CD14-positive monocyte (primary cell): Measurements from ENCODE around the gene GAPVD1. TPM values are rescaled to one million over a fixed set of nuclear protein-coding genes. Genes with fewer than 3 reads are reported as not detected.
A peak's percentile ranks its signal among the peaks of the same experiment; 100 is the strongest.
"Not testable (repeated sequence)": the region's sequence is repeated elsewhere in the genome, so short reads cannot be mapped to it uniquely, and the experiment has no call there.

Experiments
- DNase-seq, 3 donors: peaks; one replicate each; pipeline ENCODE4 v3.0.0-alpha.2; 2011 to 2022
- H2AFZ ChIP-seq: 2 replicates; pipeline ENCODE4 v1.6.0; 2012; ENCODE audit warnings: mild to moderate bottlenecking, low read depth, low read length, inconsistent platforms; ENCODE audit not compliant: insufficient read depth, poor library complexity, severe bottlenecking
- H3K27ac ChIP-seq, 2 donors: 1 replicate in 1 of 2; 2 replicates in 1 of 2; pipeline ENCODE4 v1.5.1; 2012 to 2013; ENCODE audit warnings: low read length in 2 of 2, control low read depth in 1 of 2, inconsistent platforms in 1 of 2, low read depth in 1 of 2, mild to moderate bottlenecking in 1 of 2
- H3K27me3 ChIP-seq, 2 donors: one replicate each; pipeline versions ENCODE4 v1.6.0 to v1.6.1; 2011 to 2013; ENCODE audit warnings: low read length in 2 of 2; ENCODE audit not compliant: control insufficient read depth in 2 of 2, insufficient read depth in 2 of 2
- H3K36me3 ChIP-seq, 2 donors: replicated peaks in 1 of 2; 1 replicate in 1 of 2; 2 replicates in 1 of 2; pipeline versions ENCODE4 v1.5.1 to v1.6.1; 2012 to 2013; ENCODE audit warnings: low read length in 2 of 2, control low read depth in 1 of 2, inconsistent platforms in 1 of 2, mild to moderate bottlenecking in 1 of 2; ENCODE audit not compliant: insufficient read depth in 2 of 2, control insufficient read depth in 1 of 2
- H3K4me1 ChIP-seq, 2 donors: 1 replicate in 1 of 2; 2 replicates in 1 of 2; pipeline versions ENCODE4 v1.5.1 to v1.6.1; 2012 to 2013; ENCODE audit warnings: low read length in 2 of 2, control low read depth in 1 of 2, inconsistent platforms in 1 of 2, mild to moderate bottlenecking in 1 of 2, moderate library complexity in 1 of 2; ENCODE audit not compliant: insufficient read depth in 2 of 2, control insufficient read depth in 1 of 2
- H3K4me2 ChIP-seq: replicated peaks from 2 replicates; pipeline ENCODE3; 2012; ENCODE audit warnings: low read length, moderate library complexity, mild to moderate bottlenecking; ENCODE audit not compliant: poor library complexity, severe bottlenecking; ENCODE audit errors: extremely low read depth
- H3K4me3 ChIP-seq, 3 experiments: fragments of 200-600 bp in 1 of 3; sonication (generic) in 1 of 3; replicated peaks in 1 of 3; 1 replicate in 2 of 3; 2 replicates in 1 of 3; pipeline ENCODE4 v1.5.1; 2011 to 2013; ENCODE audit warnings: low read length in 3 of 3, mild to moderate bottlenecking in 3 of 3, control low read depth in 2 of 3, low read depth in 2 of 3, inconsistent platforms in 1 of 3, moderate library complexity in 1 of 3
- H3K79me2 ChIP-seq: 2 replicates; pipeline ENCODE4 v1.6.0; 2012; ENCODE audit warnings: mild to moderate bottlenecking, control low read depth, inconsistent platforms, low read length, moderate library complexity; ENCODE audit not compliant: insufficient read depth
- H3K9ac ChIP-seq: 2 replicates; pipeline ENCODE4 v1.6.0; 2017; ENCODE audit warnings: low read length, mild to moderate bottlenecking; ENCODE audit not compliant: insufficient read depth, poor library complexity, severe bottlenecking
- H3K9me3 ChIP-seq, 2 donors: replicated peaks in 1 of 2; 1 replicate in 1 of 2; 2 replicates in 1 of 2; pipeline versions ENCODE4 v1.5.1 to v1.6.1; 2012 to 2013; ENCODE audit warnings: low read length in 2 of 2, control low read depth in 1 of 2; ENCODE audit not compliant: control insufficient read depth in 1 of 2, insufficient read depth in 1 of 2
- H4K20me1 ChIP-seq: 2 replicates; pipeline ENCODE4 v1.6.0; 2012; ENCODE audit warnings: mild to moderate bottlenecking, low read length, control low read depth, moderate library complexity; ENCODE audit not compliant: insufficient read depth
- H3K27ac Mint-ChIP-seq, 7 donors: one replicate each; pipeline ENCODE4 v1.8.0; 2020; ENCODE audit warnings: mild to moderate bottlenecking in 7 of 7, mixed read lengths in 7 of 7, moderate library complexity in 6 of 7, inconsistent platforms in 2 of 7
- H3K27me3 Mint-ChIP-seq, 3 donors: one replicate each; pipeline ENCODE4 v1.8.0; 2021 to 2022; ENCODE audit warnings: low read depth in 3 of 3, mild to moderate bottlenecking in 3 of 3, mixed read lengths in 3 of 3, moderate library complexity in 3 of 3, inconsistent platforms in 1 of 3
- H3K36me3 Mint-ChIP-seq, 2 donors: one replicate each; pipeline ENCODE4 v1.8.0; 2020; ENCODE audit warnings: mixed read lengths in 2 of 2, inconsistent platforms in 1 of 2, mild to moderate bottlenecking in 1 of 2
- H3K4me1 Mint-ChIP-seq: one replicate; pipeline ENCODE4 v1.8.0; 2020; ENCODE audit warnings: mild to moderate bottlenecking, mixed read lengths
- H3K4me3 Mint-ChIP-seq, 2 donors: one replicate each; pipeline ENCODE4 v1.8.0; 2020; ENCODE audit warnings: mild to moderate bottlenecking in 2 of 2, mixed read lengths in 2 of 2, moderate library complexity in 1 of 2
- H3K9me3 Mint-ChIP-seq, 7 donors: one replicate each; pipeline ENCODE4 v1.8.0; 2020 to 2022; ENCODE audit warnings: mixed read lengths in 7 of 7, mild to moderate bottlenecking in 6 of 7, moderate library complexity in 6 of 7, inconsistent platforms in 2 of 7
- CTCF ChIP-seq: fragments of 200-600 bp; IDR thresholded peaks from one replicate; pipeline ENCODE4 v1.8.0; 2022; ENCODE audit warnings: antibody characterized with exemption, mild to moderate bottlenecking
- WGBS: methylation state at CpG from one replicate; pipeline ENCODE4 v1.1.5; 2013; ENCODE audit warnings: missing lambda C conversion rate; ENCODE audit not compliant: insufficient coverage; 5-methylcytosine and 5-hydroxymethylcytosine counted together
- intact Hi-C, 2 donors: fragments of 100-400 bp; cut with micrococcal nuclease; formaldehyde crosslinking; loops; one replicate each; pipeline versions ENCODE4 v1.15.0 to v1.15.1; 2023
- polyA plus RNA-seq, 3 donors: library from polyadenylated mRNA; depleted of rRNA in 1 of 3; unstranded in 2 of 3; stranded (reverse) in 1 of 3; fragments of 300-500 nt in 2 of 3; fragments of >200 nt in 1 of 3; fragmentation: Illumina TruSeq in 2 of 3; gene quantifications; 1 replicate in 2 of 3; 2 replicates in 1 of 3; pipeline ENCODE4 v1.2.3, GENCODE V29; 2012 to 2021

GAPVD1 gene
- polyA plus RNA-seq, 3 donors, result 18.7 to 49.2 (median 30.5) TPM

GRCh38 chr9:125235804-125236519, 25.7 kb upstream of the GAPVD1 start:
- peaks cover 20 to 47% of the 10 kb centered on the region in 2 donors for H3K4me1 ChIP-seq

GRCh38 chr9:125236520-125237159, 25.0 kb upstream of the GAPVD1 start:
- H3K4me2 ChIP-seq, H3K27me3 ChIP-seq, DNase-seq, H3K9ac ChIP-seq, H3K27me3 Mint-ChIP-seq, H3K27ac ChIP-seq, H2AFZ ChIP-seq, H3K9me3 ChIP-seq, H3K9me3 Mint-ChIP-seq: not testable (repeated sequence)
- intact Hi-C loops, result loop anchor here in 1 of 2 donors (5.0 kb wide), 2 partner anchors 34 to 36 kb away; partner anchors contain the start of gene RABEPK
- H3K79me2 ChIP-seq, result peaks cover 60% of the 10 kb centered on the region
- Mint-ChIP-seq H3K27ac (peak overlapping the region in 3 of 7 donors; percentile 1 to 19 (median 4)), H3K4me3 (peak overlapping the region in 1 of 2 donors; percentile 99), H3K4me1 (peaks cover 41% of the 10 kb centered on the region), H3K36me3 (peaks cover 58 to 64% of the 10 kb centered on the region in 2 donors)
- H3K4me1 ChIP-seq, result peaks cover 20 to 48% of the 10 kb centered on the region in 2 donors
- peak overlapping the region in 1 of 3 experiments; percentile 97 for H3K4me3 ChIP-seq
- WGBS, result no CpG with 5 or more reads among the region's 5 CpGs
- peaks cover 71% of the 10 kb centered on the region for H4K20me1 ChIP-seq
- peaks cover 60 to 68% of the 10 kb centered on the region in 2 donors for H3K36me3 ChIP-seq

More at GRCh38 chr9:125235804-125236519, 25.7 kb upstream of the GAPVD1 start:
- Histone ChIP-seq H3K9ac (no peak overlapping the region), H2AFZ (no peak overlapping the region), H3K9me3 (no peaks in the 10 kb centered on the region), H3K27me3 (no peaks in the 10 kb centered on the region), H3K27ac (no peak overlapping the region), H4K20me1 (peaks cover 70% of the 10 kb centered on the region), H3K36me3 (peaks cover 60 to 69% of the 10 kb centered on the region in 2 donors), H3K4me2 (no peak overlapping the region), H3K4me3 (no peak overlapping the region), H3K79me2 (peaks cover 56% of the 10 kb centered on the region)
- Mint-ChIP-seq H3K9me3 (peaks cover 0 to 3% (median 0%) of the 10 kb centered on the region in 7 donors), H3K27ac (peak overlapping the region in 3 of 7 donors; percentile 1 to 63 (median 24)), H3K36me3 (peaks cover 55 to 71% of the 10 kb centered on the region in 2 donors), H3K27me3 (no peaks in the 10 kb centered on the region), H3K4me3 (peak overlapping the region in 1 of 2 donors; percentile 24), H3K4me1 (peaks cover 41% of the 10 kb centered on the region)
- 87% methylated on average over 3 of the region's 5 CpGs for WGBS
- intact Hi-C loops, result loop anchor here in 1 of 2 donors (5.0 kb wide), 2 partner anchors 34 to 36 kb away; partner anchors contain the start of gene RABEPK
- no peak for DNase-seq
- no peak for TF ChIP-seq CTCF
